COLO829 (cell line): ENCODE data around the gene MAST4.

Source experiments
- DNase-seq: peaks from one replicate; pipeline ENCODE4 v3.0.0; 2012; ENCODE audit warnings: low spot score

MAST4 gene

GRCh38 chr5:66909364-66909763, 313.2 kb downstream of the MAST4 start:
- no peak for DNase-seq

DNA sequence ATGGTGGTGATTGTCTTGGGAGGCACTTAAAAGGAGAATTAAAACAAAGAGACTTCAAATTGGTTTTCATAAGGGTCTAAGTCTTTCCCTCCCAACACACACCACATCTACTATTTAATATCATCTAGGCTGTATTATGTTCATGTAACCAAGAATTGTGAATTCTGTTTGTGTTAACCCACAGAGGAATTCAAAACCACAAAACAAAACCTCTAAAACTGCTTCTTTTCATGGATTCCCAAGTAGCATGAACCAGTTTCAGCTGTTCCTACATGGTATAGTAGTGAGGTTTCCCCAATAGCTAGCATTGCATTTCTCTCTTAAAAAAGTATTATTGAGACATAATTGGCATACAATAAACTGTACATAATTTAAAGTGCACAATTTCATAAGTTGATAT, 316.6 kb downstream of the MAST4 start:
- no peak for DNase-seq

DNA sequence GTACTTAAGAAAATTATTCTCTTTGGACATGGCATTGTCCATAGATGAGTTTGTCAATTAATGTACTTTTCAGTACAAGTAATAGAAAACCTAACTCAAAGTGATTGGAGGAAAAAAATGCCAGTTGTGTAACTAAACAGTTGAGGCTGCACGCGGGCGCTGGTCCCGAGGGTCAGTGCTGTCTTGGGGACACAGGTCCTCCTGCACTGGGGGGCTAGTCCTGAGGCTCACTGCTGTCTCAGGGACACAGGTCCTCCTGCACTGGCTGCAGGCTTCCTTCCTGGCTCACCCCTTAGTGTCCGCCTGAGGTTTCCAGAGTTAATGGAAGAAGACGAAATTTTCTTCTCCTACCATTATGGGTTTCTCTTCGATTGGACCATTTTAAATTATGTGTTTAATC, 319.3 kb downstream of the MAST4 start:
- DNase-seq = no peak

GRCh38 chr5:66922881-66923280, 326.7 kb downstream of the MAST4 start:
- no peak for DNase-seq

DNA sequence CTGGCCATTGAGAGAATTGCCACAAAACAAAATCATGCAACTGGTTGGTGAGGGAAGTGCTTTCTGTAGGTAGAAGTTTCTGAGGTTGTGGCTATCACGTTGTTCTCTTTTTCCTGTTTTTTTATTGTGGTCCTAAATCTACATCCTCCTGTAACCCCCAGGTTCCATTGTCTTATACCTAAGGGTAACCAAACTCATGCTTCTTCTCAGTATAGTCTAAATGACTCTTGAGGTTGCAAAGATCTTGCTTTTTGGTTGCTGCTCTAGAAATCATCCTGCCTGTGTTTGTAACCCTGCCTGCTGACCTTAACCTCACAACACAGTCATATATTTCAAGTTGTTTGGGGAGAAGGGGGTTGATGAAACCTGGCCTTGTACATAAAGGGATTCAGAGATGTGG, 327.3 kb downstream of the MAST4 start:
- no peak for DNase-seq

DNA sequence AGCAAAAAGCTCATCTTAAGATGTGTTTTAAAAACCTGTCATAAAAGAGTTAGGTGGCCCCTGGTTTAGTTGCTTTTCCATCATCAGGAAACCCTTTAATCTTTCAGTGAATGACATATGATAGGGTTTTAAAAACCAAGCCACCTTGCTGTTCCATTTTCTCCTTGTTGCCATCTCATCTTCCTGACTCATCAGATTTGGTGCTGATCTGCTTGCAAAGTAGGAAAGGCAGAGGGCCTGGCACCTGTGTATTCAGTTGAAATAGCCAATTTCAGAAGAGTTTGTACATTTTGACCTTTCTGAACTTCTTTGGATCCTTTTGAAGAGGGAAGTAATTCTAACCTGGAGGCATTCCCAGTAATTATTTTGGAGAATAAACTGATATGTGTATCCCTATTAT, 327.7 kb downstream of the MAST4 start:
- DNase-seq = no peak

GRCh38 chr5:66927140-66927539, 330.9 kb downstream of the MAST4 start:
- DNase-seq = no peak

DNA sequence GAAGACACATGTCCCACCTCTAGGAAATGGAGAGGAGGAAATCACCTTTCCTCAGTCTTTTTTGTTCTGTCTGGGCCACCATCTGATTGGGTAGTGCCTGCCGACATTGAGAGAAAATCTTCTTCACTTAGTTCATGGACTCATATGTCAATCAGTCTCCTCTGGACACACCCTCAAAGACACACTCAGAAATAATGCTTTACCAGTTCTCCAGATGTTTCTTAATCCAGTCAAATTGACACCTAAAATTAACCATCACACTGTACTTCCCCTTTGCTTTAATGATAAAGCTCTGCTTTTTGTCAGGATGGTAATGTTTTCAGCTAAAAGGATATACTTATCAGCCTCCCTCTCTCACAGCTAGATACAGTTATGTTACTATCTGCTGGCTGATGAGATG, 333.1 kb downstream of the MAST4 start:
- no peak for DNase-seq

- no peak for DNase-seq
These were observed 333.8 kb downstream of the MAST4 start for GRCh38 chr5:66929995-66930394.

DNA sequence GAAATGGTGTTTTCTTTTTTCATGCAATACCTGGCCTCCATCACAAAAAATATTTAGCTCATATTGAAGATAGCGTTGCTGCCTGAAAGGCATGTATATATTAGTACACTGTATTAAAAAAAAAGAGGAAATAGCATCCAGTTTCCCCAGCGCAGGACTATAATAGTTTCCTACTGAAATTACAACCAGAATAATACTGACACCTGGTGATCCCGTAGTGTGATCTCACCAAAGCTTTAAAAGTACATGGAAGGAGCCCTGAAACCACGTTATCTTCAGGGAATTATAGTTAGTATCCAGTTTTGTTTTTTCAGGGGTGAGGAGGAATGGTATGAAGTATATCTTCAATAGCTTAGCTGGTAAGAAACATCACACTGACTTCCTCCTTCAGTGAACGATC, 335.5 kb downstream of the MAST4 start:
- DNase-seq = no peak

DNA sequence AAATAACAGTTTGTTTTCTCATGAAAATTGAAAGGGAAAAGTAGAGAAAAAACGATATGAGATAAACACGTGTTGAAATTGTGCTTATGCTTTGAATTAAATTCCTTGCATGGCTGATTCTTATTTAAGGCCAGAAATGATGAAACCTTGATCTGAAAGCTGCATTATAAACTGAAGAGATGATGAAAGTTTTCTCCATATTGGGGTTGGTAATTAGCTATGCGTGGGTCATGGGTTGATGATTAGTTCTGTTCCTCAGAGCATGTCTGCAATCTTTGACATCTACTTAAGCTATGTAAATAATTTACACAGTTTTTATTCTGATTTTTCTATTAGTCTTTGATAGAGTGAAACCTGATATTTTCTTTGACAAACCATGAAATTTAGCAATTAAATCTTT, 336.3 kb downstream of the MAST4 start:
- no peak for DNase-seq

DNA sequence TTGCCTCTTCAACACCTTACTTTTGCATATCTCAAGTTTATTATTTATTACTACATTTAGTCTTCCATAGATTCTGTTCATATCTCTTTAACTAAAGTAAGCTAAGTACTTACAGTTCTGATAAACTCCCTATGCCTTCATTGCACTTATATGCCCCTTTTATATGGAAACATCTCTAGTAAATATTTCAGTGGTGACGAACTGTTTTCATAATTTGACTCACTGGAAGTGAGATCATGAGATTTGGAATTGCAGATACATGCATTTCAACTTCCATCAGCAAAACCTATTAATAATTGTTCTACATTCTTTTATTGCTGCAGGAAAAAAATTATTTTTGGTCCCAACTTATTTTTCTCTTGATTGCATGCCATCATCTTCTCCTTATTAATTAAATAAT, 336.9 kb downstream of the MAST4 start:
- no peak for DNase-seq

GRCh38 chr5:66939094-66939493, 342.9 kb downstream of the MAST4 start:
- DNase-seq = no peak

DNA sequence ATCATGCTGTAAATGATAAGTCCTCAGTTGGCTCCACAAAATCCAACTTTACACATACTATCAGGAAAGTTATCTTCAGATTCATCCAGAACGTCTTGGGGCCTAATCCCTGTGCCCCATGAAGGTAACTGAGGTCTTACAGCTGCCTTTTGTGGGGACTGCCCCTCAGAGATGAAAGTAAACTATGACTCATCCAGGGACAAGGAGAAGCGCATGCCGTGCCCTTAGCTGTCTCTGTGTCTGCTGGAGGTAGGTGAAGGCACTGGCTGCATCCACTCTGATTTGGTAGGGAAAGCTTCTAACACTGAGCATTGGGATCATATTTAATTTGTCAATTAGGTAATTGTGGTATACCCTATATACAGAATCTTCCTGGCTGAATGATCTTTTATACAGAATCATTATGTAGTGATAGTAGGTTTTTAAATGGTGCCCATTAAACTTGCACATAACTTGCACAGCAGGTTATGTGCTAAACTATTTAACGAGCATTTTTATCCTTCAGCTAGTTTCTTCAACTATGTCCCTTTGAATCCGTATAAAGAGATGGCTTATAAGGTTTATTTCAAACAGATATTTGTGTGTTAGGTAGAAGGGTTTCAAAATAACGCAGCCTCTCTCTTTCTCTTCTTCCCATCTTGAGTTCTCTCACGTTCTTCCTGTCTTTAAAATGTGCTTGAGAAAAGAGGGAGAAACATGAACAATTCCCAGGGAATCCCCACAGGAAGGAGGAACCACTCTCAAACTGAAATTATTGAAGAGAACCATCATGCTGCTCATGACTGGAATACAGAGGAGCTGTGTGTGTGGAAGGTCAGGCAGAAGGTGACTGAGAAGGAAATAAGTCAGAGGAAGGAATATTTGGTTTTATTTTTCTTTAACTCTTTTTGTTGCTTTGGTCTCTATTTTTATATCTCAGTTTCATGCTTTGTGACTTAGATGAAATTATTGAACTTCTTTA, 349.5 kb downstream of the MAST4 start:
- no peak for DNase-seq

DNA sequence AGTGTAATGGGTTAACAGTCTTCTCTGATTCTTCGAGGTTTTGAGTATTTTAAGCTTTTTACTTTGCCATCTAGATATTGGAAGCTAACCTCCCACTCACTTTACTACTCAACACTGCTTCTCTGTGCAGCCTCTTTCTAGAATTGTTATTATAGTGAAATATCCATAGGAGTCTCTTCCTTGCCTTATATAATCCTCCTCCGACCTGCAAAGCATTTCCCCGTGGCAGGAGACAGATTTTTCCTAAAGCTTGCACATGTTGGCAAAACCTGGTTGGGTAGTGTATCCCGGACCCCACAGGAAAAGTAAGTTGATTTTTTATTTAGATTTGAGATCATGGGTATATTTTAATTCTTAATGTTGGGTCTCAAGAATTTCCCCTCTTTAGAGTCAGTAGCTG, 351.3 kb downstream of the MAST4 start:
- DNase-seq = no peak

- DNase-seq = no peak
These were observed 352.9 kb downstream of the MAST4 start for GRCh38 chr5:66949066-66949465.

- no peak for DNase-seq
These were observed 356.0 kb downstream of the MAST4 start for GRCh38 chr5:66952153-66952552.

DNA sequence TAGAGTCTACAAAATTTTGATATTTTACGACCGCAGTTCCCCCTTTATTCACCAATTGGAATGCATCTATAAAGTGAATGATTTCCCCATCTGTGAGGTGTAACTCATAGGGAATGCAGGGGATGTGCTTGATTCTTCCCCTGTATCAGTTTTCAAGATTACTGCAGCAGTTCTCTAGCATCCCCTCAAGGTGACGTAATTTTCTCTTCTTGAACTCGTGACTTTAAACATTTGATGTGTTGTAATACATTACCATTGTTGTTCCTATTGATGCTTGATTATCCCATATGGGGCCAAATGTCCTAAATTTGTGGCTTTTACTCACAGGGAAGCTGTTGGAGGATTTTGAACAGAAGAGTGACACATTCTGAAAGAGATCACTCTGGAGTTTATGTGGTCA, 360.2 kb downstream of the MAST4 start:
- DNase-seq = no peak

GRCh38 chr5:66958201-66958979, 362.2 kb downstream of the MAST4 start:
- DNase-seq = no peak

DNA sequence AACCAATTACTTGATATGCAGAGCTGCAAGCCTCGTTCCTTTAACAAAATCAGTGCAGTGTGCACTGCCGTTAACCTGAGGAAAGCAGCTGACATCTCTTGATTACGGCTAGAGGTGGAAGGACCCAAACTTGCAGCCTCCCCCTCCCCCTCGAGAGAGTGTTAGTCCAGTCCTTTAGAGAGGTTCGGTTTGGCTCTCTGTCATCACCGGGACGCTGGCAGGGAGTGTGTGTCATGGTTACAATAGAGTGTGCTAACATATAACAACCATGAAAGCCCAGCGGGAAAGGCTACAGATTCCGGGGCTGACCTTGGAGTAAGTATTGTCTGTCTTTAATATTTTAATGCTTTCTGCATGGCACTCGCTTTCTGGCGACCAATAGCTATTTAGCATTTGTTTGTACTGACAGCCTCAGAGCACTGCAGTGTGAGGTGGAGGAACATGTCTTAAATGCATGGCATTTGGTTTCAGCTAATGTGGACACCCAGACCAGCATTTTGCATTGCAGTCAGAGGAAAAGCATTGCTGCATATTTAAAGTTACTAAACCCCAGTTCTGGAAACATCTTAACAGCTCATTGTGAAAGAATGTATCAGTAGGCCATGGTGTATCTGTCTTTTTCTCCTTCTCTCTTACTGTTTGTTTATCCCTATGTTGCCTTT, 362.9 kb downstream of the MAST4 start:
- no peak for DNase-seq

DNA sequence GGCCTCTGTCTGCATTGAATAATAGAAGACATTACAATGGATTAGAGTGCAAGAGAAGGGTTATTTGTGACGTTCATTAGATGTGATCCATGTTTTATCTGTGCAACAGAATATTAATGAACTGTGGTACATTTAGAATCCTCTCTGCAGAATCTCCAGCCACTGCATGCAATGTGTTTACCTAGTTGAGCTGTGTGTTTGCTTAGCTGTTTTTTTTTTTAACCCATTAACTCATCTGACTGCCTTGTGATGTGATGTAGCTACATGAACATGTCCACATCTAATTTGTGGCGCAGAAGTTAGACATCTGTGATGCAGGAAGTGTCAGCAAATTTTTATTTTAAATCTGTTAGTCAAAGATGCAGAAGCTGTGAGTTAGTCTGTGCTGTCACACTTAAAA, 363.5 kb downstream of the MAST4 start:
- no peak for DNase-seq

- DNase-seq = no peak
These were observed 364.4 kb downstream of the MAST4 start for GRCh38 chr5:66960369-66961137.
